Upper lobe of right lung (tissue), 1 donor: ENCODE results near the gene BRWD1. TPM values are rescaled to one million over a fixed set of nuclear protein-coding genes. Genes with fewer than 3 reads are reported as not detected.
"Not testable (repeated sequence)": the region's sequence is repeated elsewhere in the genome, so short reads cannot be mapped to it uniquely, and the experiment has no call there.

Source experiments
- ATAC-seq: fragments of 200-7000 bp; cut with Tn5 transposase; one replicate; pipeline ENCODE4 v1.9.1; 2020; ENCODE audit warnings: mild to moderate bottlenecking, moderate library complexity
- DNase-seq: peaks from one replicate; pipeline ENCODE4 v3.0.0-alpha.2; 2020
- H3K27ac ChIP-seq: fragments of 200-600 bp; one replicate; pipeline ENCODE4 v1.8.0; 2022
- H3K27me3 ChIP-seq: fragments of 200-600 bp; one replicate; pipeline ENCODE4 v1.8.0; 2022; ENCODE audit warnings: mild to moderate bottlenecking
- H3K36me3 ChIP-seq: fragments of 200-600 bp; one replicate; pipeline ENCODE4 v1.8.0; 2022
- H3K4me1 ChIP-seq: fragments of 200-600 bp; one replicate; pipeline ENCODE4 v1.8.0; 2022
- H3K4me3 ChIP-seq: fragments of 200-600 bp; one replicate; pipeline ENCODE4 v1.8.0; 2022; ENCODE audit warnings: mild to moderate bottlenecking
- H3K9me3 ChIP-seq: fragments of 200-600 bp; one replicate; pipeline ENCODE4 v1.8.0; 2022
- CTCF ChIP-seq: fragments of 200-600 bp; IDR thresholded peaks from one replicate; pipeline ENCODE4 v1.8.0; 2022; ENCODE audit warnings: antibody characterized with exemption
- intact Hi-C: fragments of 100-400 bp; cut with DNase I; formaldehyde crosslinking; loops from one replicate; pipeline ENCODE4 v1.11.0; 2022
- total RNA-seq: library from RNA; stranded (reverse); fragmentation: NEBNext Ultra II Directional; extraction: Animal tissue kit (Norgen Biotek cat#: 25700); gene quantifications from one replicate; pipeline ENCODE4 v1.2.1, GENCODE V29; 2021
- donor health status: DM: no; HTN: yes; CAD: no; lungs with severe emphysema.

The BRWD1 gene
- total RNA-seq, 1 donor from 2014 or later, result 40.5 TPM

DNA sequence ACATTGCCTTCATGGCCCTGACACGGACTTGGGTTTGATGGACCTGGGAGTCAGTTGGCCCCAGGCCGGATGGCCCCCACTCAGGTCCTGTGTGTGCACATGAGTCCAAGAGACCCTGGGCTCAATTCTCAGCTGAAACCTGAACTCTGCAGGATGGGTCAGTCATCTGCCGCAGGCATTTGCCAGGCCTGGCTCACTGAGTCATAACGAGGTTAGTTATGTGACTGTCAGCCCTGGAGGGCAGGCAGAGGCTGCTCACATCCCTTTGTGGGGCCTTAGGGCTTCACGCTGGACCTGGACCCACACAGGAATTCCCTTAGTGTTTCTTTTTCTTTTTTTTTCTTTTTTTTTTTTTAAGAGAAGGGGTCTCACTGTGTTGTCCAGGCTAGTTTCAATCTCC lies 176.7 kb downstream of the BRWD1 start:
- no peak for ATAC-seq
- intact Hi-C loops, result loop anchor here (5.0 kb wide), 1 partner anchor 404 kb away; no protein-coding TSS in a partner anchor
- Histone ChIP-seq H3K9me3 (no peaks in the 10 kb centered on the region), H3K4me3 (no peak overlapping the region), H3K4me1 (peaks cover 4% of the 10 kb centered on the region), H3K27ac (peak overlapping the region; percentile 42), H3K27me3 (no peaks in the 10 kb centered on the region), H3K36me3 (no peaks in the 10 kb centered on the region)
- DNase-seq, result no peak
- TF ChIP-seq CTCF, result no peak

DNA sequence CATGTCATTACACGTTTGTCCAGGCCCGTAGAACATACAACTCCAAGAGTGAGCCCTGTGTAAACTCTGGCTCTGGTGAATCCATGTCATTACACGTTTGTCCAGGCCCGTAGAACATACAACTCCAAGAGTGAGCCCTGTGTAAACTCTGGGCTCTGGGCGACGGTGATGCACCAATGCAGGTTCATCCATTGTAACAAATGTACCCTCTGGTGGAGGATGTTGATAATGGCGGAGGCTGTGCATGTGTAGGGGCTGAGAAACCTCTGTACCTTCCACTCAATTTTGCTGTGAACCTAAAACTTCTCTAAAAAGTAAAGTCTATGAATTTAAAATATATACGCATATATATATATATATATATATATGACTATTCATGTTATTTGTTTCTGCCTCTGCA lies 177.3 kb downstream of the BRWD1 start:
- not testable (repeated sequence) for H3K36me3 ChIP-seq, H3K9me3 ChIP-seq, H3K27ac ChIP-seq, DNase-seq, H3K4me1 ChIP-seq, H3K4me3 ChIP-seq, H3K27me3 ChIP-seq
- intact Hi-C loops, result loop anchor here (5.0 kb wide), 1 partner anchor 404 kb away; no protein-coding TSS in a partner anchor
- peak; percentile 69 for ATAC-seq
- TF ChIP-seq CTCF, result peak; percentile 41

- H3K4me3 ChIP-seq, result no peak overlapping the region
- peaks cover 4% of the 10 kb centered on the region for H3K4me1 ChIP-seq
- intact Hi-C loops, result no loop called here
- no peak for TF ChIP-seq CTCF
- no peak overlapping the region for H3K27ac ChIP-seq
- no peaks in the 10 kb centered on the region for H3K27me3 ChIP-seq
- ATAC-seq (no peak), DNase-seq (no peak)
- no peaks in the 10 kb centered on the region for H3K36me3 ChIP-seq
- no peaks in the 10 kb centered on the region for H3K9me3 ChIP-seq
These were observed 179.1 kb downstream of the BRWD1 start for GRCh38 chr21:39134288-39134810.

Other genes starting within 250 kb of the BRWD1 start
- 21.4 TPM for gene PSMG1, start 130.2 kb downstream of the BRWD1 start, total RNA-seq
- 170 TPM for gene HMGN1, start 35.5 kb upstream of the BRWD1 start, total RNA-seq
- gene LCA5L, start 132.1 kb upstream of the BRWD1 start, total RNA-seq, result 1.8 TPM
- gene SH3BGR, start 138.3 kb upstream of the BRWD1 start, total RNA-seq, result 3.1 TPM